ENCODE results near the gene ITPK1. TPM values are rescaled to one million over a fixed set of nuclear protein-coding genes. Genes with fewer than 3 reads are reported as not detected.

The ITPK1 gene
- total RNA-seq, 4 donors from 2014 or later = 108 to 221 (median 138) TPM

DNA sequence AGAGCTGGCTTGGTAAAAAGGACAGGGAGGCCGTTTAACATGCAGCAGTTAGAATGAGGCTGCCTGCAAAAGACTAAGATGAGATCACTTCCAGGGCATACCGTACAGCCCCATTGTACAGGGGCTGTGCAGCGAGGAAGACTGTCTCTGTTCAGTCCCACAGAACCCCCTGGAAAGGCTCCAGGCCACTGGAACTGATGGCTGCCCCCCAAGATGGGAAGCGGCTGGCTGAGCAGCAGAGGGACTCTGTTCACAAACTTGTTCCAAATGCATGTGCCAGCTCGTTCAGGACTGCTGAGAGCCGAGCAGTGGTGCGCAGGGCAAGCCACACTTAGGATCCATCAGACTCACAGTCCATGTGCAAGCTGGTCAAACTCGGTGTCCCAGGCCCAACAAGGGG, 109.9 kb downstream of the ITPK1 start:
- no peak for DNase-seq (ENCODE audit: extremely low spot score)
- 60% methylated on average over 7 of the region's 8 CpGs for WGBS
- Histone ChIP-seq H3K27ac (replicated peaks in 1 of 4) (peak overlapping the region; percentile 65 to 89 (median 70)), H3K9me3 (no peaks in the 10 kb centered on the region), H3K4me3 (no peak overlapping the region), H3K36me3 (no peaks in the 10 kb centered on the region), H3K4me1 (peaks cover 65 to 95% (median 84%) of the 10 kb centered on the region in 4 donors), H3K27me3 (no peaks in the 10 kb centered on the region)
- TF ChIP-seq, protein P1, sequence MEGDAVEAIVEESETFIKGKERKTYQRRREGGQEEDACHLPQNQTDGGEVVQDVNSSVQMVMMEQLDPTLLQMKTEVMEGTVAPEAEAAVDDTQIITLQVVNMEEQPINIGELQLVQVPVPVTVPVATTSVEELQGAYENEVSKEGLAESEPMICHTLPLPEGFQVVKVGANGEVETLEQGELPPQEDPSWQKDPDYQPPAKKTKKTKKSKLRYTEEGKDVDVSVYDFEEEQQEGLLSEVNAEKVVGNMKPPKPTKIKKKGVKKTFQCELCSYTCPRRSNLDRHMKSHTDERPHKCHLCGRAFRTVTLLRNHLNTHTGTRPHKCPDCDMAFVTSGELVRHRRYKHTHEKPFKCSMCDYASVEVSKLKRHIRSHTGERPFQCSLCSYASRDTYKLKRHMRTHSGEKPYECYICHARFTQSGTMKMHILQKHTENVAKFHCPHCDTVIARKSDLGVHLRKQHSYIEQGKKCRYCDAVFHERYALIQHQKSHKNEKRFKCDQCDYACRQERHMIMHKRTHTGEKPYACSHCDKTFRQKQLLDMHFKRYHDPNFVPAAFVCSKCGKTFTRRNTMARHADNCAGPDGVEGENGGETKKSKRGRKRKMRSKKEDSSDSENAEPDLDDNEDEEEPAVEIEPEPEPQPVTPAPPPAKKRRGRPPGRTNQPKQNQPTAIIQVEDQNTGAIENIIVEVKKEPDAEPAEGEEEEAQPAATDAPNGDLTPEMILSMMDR (IDR thresholded peaks at IDR 0.05) = no peak
- TF ChIP-seq POLR2A (IDR thresholded peaks at IDR 0.05; ENCODE audit: low read depth) = no peak
- no peak for TF ChIP-seq EP300 (IDR thresholded peaks at IDR 0.05)
- TF ChIP-seq POLR2AphosphoS5 (IDR thresholded peaks at IDR 0.05) = no peak
- intact Hi-C loops (cut with DNase I) = no loop called here

DNA sequence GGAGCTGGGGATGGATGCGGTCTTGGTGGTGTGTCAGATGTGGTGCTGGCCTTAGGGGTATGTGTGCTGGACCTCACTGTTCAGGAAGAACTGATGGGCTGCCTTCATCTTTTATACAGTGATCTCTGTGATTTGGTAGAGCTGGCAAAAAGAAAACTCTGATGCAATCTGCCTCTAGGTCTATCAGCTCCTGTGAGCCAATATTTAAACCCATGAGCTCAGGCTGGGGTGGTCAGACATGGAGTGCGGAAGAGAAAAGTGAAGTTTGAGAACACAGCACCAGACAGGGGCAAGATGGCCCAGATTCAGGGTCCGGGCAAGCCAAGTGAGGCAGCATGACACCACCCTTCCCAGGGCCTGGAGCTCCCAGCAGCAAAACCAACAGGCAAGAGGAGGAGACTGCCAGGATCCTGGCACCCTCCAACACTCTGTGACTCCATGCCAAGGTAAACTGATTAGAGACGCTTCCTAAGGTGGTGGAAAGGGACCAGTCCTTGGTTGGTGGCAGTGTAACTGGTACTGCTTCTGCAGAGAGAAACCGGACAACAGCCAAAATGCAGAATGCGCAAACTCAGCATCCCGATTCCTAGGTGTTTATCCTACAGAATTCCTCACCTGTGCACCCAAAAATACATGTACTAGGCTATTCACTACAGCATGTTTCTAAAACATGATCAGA, 110.5 kb downstream of the ITPK1 start:
- Histone ChIP-seq H3K27ac (replicated peaks in 1 of 4) (peak overlapping the region; percentile 60 to 89 (median 66)), H3K36me3 (no peaks in the 10 kb centered on the region), H3K4me1 (peaks cover 59 to 93% (median 80%) of the 10 kb centered on the region in 4 donors), H3K27me3 (no peaks in the 10 kb centered on the region), H3K9me3 (no peaks in the 10 kb centered on the region), H3K4me3 (no peak overlapping the region)
- DNase-seq (ENCODE audit: extremely low spot score) = no peak
- 73% methylated on average over 7 of the region's 7 CpGs for WGBS
- no peak for TF ChIP-seq POLR2AphosphoS5 (IDR thresholded peaks at IDR 0.05)
- intact Hi-C loops (cut with DNase I) = no loop called here

DNA sequence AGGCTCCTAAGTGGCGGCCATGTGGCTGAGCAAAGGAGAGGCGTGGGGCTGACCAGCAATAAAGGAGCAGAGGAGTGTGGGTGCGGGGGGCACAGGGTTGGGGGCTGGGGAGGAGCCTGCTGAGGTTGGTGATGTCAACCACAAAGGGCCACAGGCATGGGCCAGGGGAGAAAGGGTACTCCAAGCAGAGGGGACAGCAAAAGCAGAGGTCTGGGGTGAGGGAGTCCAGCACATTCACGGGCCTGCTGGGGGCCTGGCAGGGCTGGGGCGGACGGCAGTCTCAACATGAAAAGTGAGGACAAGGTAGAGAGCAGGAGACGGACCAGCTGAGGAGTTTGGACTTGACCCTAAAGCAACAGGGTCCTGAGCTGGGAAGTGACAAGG, 111.0 kb downstream of the ITPK1 start:
- H3K27ac ChIP-seq (replicated peaks in 1 of 4) = peak overlapping the region; percentile 38 to 89 (median 64)
- H3K36me3 ChIP-seq = no peaks in the 10 kb centered on the region
- intact Hi-C loops (cut with DNase I) = no loop called here
- TF ChIP-seq, protein P1 (IDR thresholded peaks at IDR 0.05) = no peak
- TF ChIP-seq POLR2AphosphoS5 (IDR thresholded peaks at IDR 0.05) (no peak), EP300 (IDR thresholded peaks at IDR 0.05) (no peak), POLR2A (IDR thresholded peaks at IDR 0.05; ENCODE audit: low read depth) (no peak)
- H3K27me3 ChIP-seq = no peaks in the 10 kb centered on the region
- no peak for DNase-seq (ENCODE audit: extremely low spot score)
- H3K9me3 ChIP-seq = no peaks in the 10 kb centered on the region
- H3K4me1 ChIP-seq = peaks cover 53 to 93% (median 80%) of the 10 kb centered on the region in 4 donors
- no peak overlapping the region for H3K4me3 ChIP-seq
- 95% methylated on average over 7 of the region's 7 CpGs for WGBS

DNA sequence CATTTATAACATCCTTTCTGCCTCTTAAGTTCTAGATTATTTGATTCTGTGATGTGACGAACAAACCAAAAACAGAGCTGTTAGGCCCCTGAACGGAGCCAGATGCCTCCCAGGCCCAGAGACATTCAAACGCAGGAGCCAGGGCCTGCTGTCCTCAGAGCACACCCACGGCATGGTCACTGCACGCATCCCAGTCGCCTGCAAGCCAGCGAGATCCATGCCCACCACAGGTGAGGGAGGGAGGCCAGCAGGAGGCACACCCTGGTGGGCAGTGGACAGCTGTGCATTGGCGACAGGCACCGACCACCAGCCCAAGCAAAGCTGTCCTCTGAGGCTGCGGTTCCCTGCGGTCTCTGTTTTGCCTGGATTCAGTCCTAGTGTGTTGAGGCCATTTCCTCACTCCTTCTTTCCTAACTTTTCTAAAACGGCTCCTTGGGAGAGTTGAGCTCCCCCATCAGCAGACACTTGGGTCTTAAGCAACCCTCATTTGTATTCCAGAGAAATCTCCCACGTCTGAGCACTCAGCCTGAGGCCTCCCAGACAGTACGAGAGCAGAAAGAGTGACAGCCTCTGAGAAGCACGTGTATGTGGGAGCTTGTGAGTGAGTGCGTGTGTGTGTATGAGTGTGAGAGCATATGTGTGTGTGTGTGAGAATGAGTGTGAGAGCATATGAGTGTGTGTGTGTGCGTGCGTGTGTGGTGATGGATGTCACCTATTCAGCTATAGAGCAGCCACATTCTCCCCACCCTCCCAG, 111.6 kb downstream of the ITPK1 start:
- H3K4me3 ChIP-seq = no peak overlapping the region
- no peak for TF ChIP-seq POLR2A (IDR thresholded peaks at IDR 0.05; ENCODE audit: low read depth)
- TF ChIP-seq EP300 (IDR thresholded peaks at IDR 0.05) = no peak
- no peak for TF ChIP-seq POLR2AphosphoS5 (IDR thresholded peaks at IDR 0.05)
- TF ChIP-seq, protein P1 (IDR thresholded peaks at IDR 0.05) = no peak
- no peaks in the 10 kb centered on the region for H3K36me3 ChIP-seq
- intact Hi-C loops (cut with DNase I) = no loop called here
- no peaks in the 10 kb centered on the region for H3K27me3 ChIP-seq
- H3K27ac ChIP-seq (replicated peaks in 1 of 4) = peak overlapping the region; percentile 38 to 89 (median 64)
- no peak for DNase-seq (ENCODE audit: extremely low spot score)
- no peaks in the 10 kb centered on the region for H3K9me3 ChIP-seq
- H3K4me1 ChIP-seq = peaks cover 51 to 93% (median 80%) of the 10 kb centered on the region in 4 donors
- WGBS = 90% methylated on average over 15 of the region's 18 CpGs

DNA sequence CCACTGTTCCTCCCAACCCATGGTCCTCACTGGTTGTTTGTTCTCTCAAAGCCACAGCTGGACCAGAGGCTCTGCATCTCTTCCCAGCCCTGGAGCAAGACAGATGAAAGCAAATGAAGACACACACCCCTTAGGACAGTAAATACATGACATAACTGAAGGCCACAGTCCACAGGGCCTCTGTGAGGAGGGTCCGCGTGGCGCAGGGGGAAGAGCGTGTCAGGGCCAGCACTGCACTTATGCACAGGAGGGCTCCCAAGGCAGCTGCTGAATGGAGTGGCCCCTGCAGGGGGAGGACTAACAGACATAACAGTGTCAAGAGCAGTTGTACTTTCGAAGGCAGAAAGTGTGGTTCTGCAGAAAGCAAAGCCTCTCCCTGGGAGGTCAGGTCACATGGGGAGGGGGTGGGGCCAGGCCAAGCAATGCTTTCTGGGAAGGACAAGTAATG, 112.8 kb downstream of the ITPK1 start:
- Histone ChIP-seq H3K9me3 (no peaks in the 10 kb centered on the region), H3K4me1 (peaks cover 51 to 93% (median 79%) of the 10 kb centered on the region in 4 donors), H3K36me3 (no peaks in the 10 kb centered on the region), H3K27me3 (no peaks in the 10 kb centered on the region), H3K27ac (replicated peaks in 1 of 4) (no peak overlapping the region), H3K4me3 (no peak overlapping the region)
- no peak for DNase-seq (ENCODE audit: extremely low spot score)
- TF ChIP-seq, protein P1 (IDR thresholded peaks at IDR 0.05) = no peak
- no peak for TF ChIP-seq EP300 (IDR thresholded peaks at IDR 0.05)
- no peak for TF ChIP-seq POLR2A (IDR thresholded peaks at IDR 0.05; ENCODE audit: low read depth)
- TF ChIP-seq POLR2AphosphoS5 (IDR thresholded peaks at IDR 0.05) = no peak
- intact Hi-C loops (cut with DNase I) = no loop called here
- WGBS = 81% methylated on average over 5 of the region's 5 CpGs

All from esophagus muscularis mucosa (tissue), 4 donors.